ENCODE measurements around the gene ANTXR1.

ANTXR1 gene

DNA sequence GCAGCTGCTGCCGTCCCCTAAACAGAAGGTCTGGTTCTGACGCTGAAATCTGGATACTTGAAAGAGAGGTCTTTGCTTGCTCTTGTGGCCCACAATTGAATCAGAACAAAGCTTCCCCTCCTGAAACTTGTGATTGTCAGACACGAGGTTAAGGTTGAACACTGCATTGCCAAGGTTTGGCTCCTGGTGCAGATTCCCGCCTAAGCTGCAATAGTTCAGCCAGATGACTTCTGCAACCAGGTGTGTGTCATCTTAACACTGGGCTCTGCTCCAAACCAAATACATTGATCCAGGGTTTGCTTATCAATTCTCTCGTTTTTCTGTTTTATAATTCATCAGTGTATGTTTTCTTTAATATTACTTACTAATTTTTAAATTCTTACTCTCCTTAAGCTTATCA lies 23.9 kb upstream of the ANTXR1 start:
- POLR2A ChIA-PET: no interaction called here
- no peaks in the 10 kb centered on the region for H3K4me1 ChIP-seq (ENCODE audit: control extremely low read depth in 1 of 4, control insufficient read depth in 4 of 4, insufficient read depth in 4 of 4, low read length in 3 of 4)
- CTCF ChIA-PET: interaction anchor here (0.7 to 1.4 kb wide), 2 partner anchors 12 to 13 kb away, joined by 3 read pairs; no protein-coding TSS in a partner anchor
- peaks cover 0 to 5% (median 0%) of the 10 kb centered on the region in 5 experiments for H3K27me3 ChIP-seq (replicated peaks in 2 of 5; ENCODE audit: control insufficient read depth in 4 of 5, insufficient read depth in 5 of 5, low read length in 4 of 5)
- H3K4me3 ChIP-seq (ENCODE audit: control insufficient read depth in 1 of 7, extremely low read depth in 1 of 7, insufficient read depth in 4 of 7, low read depth in 2 of 7, low read length in 6 of 7): no peak overlapping the region
- H3K27ac ChIP-seq (ENCODE audit: insufficient read depth in 1 of 2, low read depth in 1 of 2, low read length in 2 of 2, poor library complexity in 1 of 2, severe bottlenecking in 2 of 2): no peak overlapping the region
- WGBS (ENCODE audit: insufficient coverage): 64% methylated on average over 4 of the region's 5 CpGs
- H3K9me3 ChIP-seq (ENCODE audit: control extremely low read depth in 1 of 5, control insufficient read depth in 4 of 5, insufficient read depth in 2 of 5, low read depth in 1 of 5, low read length in 4 of 5): no peaks in the 10 kb centered on the region
- H3K36me3 ChIP-seq (ENCODE audit: control insufficient read depth in 4 of 4, insufficient read depth in 4 of 4, low read length in 3 of 4): no peaks in the 10 kb centered on the region
- DNase-seq: no peak

DNA sequence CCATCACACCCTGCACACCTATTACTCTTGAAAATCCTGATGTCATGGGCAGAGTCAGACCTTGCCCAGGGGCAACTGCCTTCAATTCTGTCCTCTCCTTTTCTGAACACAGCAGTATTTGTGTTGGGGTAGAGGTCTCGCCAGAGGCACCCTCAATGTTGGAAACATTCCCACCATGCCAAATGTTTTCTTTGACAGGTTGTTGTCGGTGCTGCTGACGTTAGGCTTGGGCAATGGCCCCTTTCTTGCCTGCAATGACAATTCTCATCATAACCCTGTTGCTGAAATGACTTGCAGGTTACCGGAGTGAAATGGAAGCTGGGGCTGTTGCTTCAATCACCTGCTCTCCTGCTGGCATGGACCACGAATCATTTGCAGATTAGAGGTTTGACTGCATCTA lies 20.6 kb upstream of the ANTXR1 start:
- no peak overlapping the region for H3K4me3 ChIP-seq (ENCODE audit: control insufficient read depth in 1 of 7, extremely low read depth in 1 of 7, insufficient read depth in 4 of 7, low read depth in 2 of 7, low read length in 6 of 7)
- no peak for DNase-seq
- H3K27ac ChIP-seq (ENCODE audit: insufficient read depth in 1 of 2, low read depth in 1 of 2, low read length in 2 of 2, poor library complexity in 1 of 2, severe bottlenecking in 2 of 2): no peak overlapping the region
- POLR2A ChIA-PET: interaction anchor here (1.0 kb wide), 1 partner anchor 19 kb away, joined by 3 read pairs; no protein-coding TSS in a partner anchor
- H3K4me1 ChIP-seq (ENCODE audit: control extremely low read depth in 1 of 4, control insufficient read depth in 4 of 4, insufficient read depth in 4 of 4, low read length in 3 of 4): no peaks in the 10 kb centered on the region
- CTCF ChIA-PET: no interaction called here
- peaks cover 0 to 12% (median 0%) of the 10 kb centered on the region in 5 experiments for H3K27me3 ChIP-seq (replicated peaks in 2 of 5; ENCODE audit: control insufficient read depth in 4 of 5, insufficient read depth in 5 of 5, low read length in 4 of 5)
- 100% methylated on average over 4 of the region's 5 CpGs for WGBS (ENCODE audit: insufficient coverage)
- H3K36me3 ChIP-seq (ENCODE audit: control insufficient read depth in 4 of 4, insufficient read depth in 4 of 4, low read length in 3 of 4): no peaks in the 10 kb centered on the region
- H3K9me3 ChIP-seq (ENCODE audit: control extremely low read depth in 1 of 5, control insufficient read depth in 4 of 5, insufficient read depth in 2 of 5, low read depth in 1 of 5, low read length in 4 of 5): no peaks in the 10 kb centered on the region

DNA sequence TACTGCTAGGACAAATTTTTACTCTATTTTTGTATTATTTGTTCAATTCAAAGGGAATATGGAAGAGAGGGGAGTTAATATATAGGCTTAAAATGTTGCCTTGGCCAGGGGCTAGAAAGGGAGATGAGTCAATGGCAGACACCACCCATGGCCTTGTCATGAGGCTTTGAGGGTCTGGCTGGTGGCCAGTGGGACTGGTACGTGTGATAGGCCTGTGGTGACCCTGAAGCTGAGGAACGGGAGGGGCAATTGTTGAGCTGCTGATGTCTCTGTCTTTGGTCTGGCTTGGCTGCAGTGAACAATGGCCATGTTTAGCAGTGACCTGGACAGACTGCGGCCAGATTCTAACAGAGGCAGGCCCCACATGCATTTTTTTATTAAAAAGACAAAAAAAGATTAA lies 20.0 kb upstream of the ANTXR1 start:
- Histone ChIP-seq H3K9me3 (ENCODE audit: control extremely low read depth in 1 of 5, control insufficient read depth in 4 of 5, insufficient read depth in 2 of 5, low read depth in 1 of 5, low read length in 4 of 5) (no peaks in the 10 kb centered on the region), H3K27me3 (replicated peaks in 2 of 5; ENCODE audit: control insufficient read depth in 4 of 5, insufficient read depth in 5 of 5, low read length in 4 of 5) (peaks cover 0 to 12% (median 0%) of the 10 kb centered on the region in 5 experiments), H3K4me3 (ENCODE audit: control insufficient read depth in 1 of 7, extremely low read depth in 1 of 7, insufficient read depth in 4 of 7, low read depth in 2 of 7, low read length in 6 of 7) (no peak overlapping the region), H3K36me3 (ENCODE audit: control insufficient read depth in 4 of 4, insufficient read depth in 4 of 4, low read length in 3 of 4) (no peaks in the 10 kb centered on the region), H3K4me1 (ENCODE audit: control extremely low read depth in 1 of 4, control insufficient read depth in 4 of 4, insufficient read depth in 4 of 4, low read length in 3 of 4) (no peaks in the 10 kb centered on the region), H3K27ac (ENCODE audit: insufficient read depth in 1 of 2, low read depth in 1 of 2, low read length in 2 of 2, poor library complexity in 1 of 2, severe bottlenecking in 2 of 2) (no peak overlapping the region)
- no peak for DNase-seq
- POLR2A ChIA-PET: no interaction called here
- CTCF ChIA-PET: interaction anchor here (1.0 kb wide), 1 partner anchor 22 kb away, joined by 3 read pairs; no protein-coding TSS in a partner anchor
- WGBS (ENCODE audit: insufficient coverage): 80% methylated on average over 2 of the region's 3 CpGs

DNA sequence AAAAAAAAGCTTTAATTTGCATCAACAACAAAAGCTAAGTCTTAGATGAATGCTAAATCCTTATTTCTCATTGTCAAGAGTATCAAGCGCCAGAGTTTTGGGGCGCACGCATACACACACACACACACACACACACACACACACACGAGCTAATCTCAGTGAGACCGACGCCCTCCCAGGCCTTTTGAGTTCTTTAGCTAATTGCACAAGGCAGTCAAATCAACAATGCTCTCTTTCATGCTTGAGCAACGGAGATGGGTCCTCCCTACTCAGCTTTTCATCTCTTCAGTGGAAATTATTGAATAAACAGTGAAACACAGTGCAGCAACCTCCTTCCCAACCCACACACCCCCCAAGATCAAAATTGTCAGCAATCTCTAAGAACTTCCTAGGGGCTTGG lies 19.3 kb upstream of the ANTXR1 start:
- CTCF ChIA-PET: interaction anchor here (1.0 to 1.5 kb wide), 2 partner anchors 9 to 21 kb away, joined by 3 read pairs; no protein-coding TSS in a partner anchor
- no peaks in the 10 kb centered on the region for H3K36me3 ChIP-seq (ENCODE audit: control insufficient read depth in 4 of 4, insufficient read depth in 4 of 4, low read length in 3 of 4)
- H3K4me1 ChIP-seq (ENCODE audit: control extremely low read depth in 1 of 4, control insufficient read depth in 4 of 4, insufficient read depth in 4 of 4, low read length in 3 of 4): no peaks in the 10 kb centered on the region
- no peak overlapping the region for H3K27ac ChIP-seq (ENCODE audit: insufficient read depth in 1 of 2, low read depth in 1 of 2, low read length in 2 of 2, poor library complexity in 1 of 2, severe bottlenecking in 2 of 2)
- peaks cover 0 to 12% (median 0%) of the 10 kb centered on the region in 5 experiments for H3K27me3 ChIP-seq (replicated peaks in 2 of 5; ENCODE audit: control insufficient read depth in 4 of 5, insufficient read depth in 5 of 5, low read length in 4 of 5)
- 99% methylated on average over 7 of the region's 7 CpGs for WGBS (ENCODE audit: insufficient coverage)
- POLR2A ChIA-PET: no interaction called here
- no peak for DNase-seq
- no peak overlapping the region for H3K4me3 ChIP-seq (ENCODE audit: control insufficient read depth in 1 of 7, extremely low read depth in 1 of 7, insufficient read depth in 4 of 7, low read depth in 2 of 7, low read length in 6 of 7)
- no peaks in the 10 kb centered on the region for H3K9me3 ChIP-seq (ENCODE audit: control extremely low read depth in 1 of 5, control insufficient read depth in 4 of 5, insufficient read depth in 2 of 5, low read depth in 1 of 5, low read length in 4 of 5)

DNA sequence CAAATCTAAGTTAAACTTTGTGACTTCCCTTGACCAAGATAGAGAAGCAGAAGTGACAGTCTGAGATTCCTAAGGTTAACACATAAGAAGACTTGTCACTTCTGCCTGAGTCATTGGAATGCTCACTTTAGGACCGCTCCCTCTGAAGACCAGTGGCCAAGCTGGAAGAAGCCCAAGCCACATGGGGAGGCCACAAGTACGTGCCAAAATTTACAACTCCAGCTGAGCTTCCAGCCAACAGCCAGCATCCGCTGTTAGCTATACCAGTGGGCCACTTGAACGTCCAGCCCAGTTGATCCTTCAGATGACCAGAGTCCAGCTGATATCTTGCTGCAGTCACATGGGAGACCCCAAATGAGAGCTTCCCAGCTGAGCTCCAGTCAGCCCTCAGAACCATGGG lies 18.1 kb upstream of the ANTXR1 start:
- Histone ChIP-seq H3K9me3 (ENCODE audit: control extremely low read depth in 1 of 5, control insufficient read depth in 4 of 5, insufficient read depth in 2 of 5, low read depth in 1 of 5, low read length in 4 of 5) (no peaks in the 10 kb centered on the region), H3K27me3 (replicated peaks in 2 of 5; ENCODE audit: control insufficient read depth in 4 of 5, insufficient read depth in 5 of 5, low read length in 4 of 5) (peaks cover 0 to 8% (median 0%) of the 10 kb centered on the region in 5 experiments), H3K4me1 (ENCODE audit: control extremely low read depth in 1 of 4, control insufficient read depth in 4 of 4, insufficient read depth in 4 of 4, low read length in 3 of 4) (no peaks in the 10 kb centered on the region), H3K4me3 (ENCODE audit: control insufficient read depth in 1 of 7, extremely low read depth in 1 of 7, insufficient read depth in 4 of 7, low read depth in 2 of 7, low read length in 6 of 7) (no peak overlapping the region), H3K27ac (ENCODE audit: insufficient read depth in 1 of 2, low read depth in 1 of 2, low read length in 2 of 2, poor library complexity in 1 of 2, severe bottlenecking in 2 of 2) (no peak overlapping the region), H3K36me3 (ENCODE audit: control insufficient read depth in 4 of 4, insufficient read depth in 4 of 4, low read length in 3 of 4) (no peaks in the 10 kb centered on the region)
- POLR2A ChIA-PET: no interaction called here
- no peak for DNase-seq
- CTCF ChIA-PET: interaction anchor here (1.5 kb wide), 1 partner anchor 8 kb away, joined by 3 read pairs; no protein-coding TSS in a partner anchor
- 81% methylated on average over 4 of the region's 4 CpGs for WGBS (ENCODE audit: insufficient coverage)

DNA sequence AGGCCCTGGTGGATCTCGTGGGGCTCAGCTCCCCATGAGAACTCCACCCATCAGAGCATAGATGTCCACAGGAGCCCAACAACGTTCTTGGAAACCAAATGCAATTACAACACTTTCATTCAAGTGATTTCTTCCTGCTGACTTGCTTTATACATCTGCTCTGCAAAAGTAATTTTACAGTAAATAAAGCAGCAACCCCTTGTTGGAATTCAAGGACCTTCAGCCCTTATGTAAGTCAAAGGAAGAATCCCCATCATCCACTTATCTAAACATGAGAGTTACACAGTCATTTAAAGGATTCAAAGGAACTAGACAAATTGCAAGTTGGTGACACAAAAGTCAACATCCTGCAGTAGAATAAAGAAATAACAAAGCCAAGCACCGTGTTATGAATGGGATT lies 17.1 kb upstream of the ANTXR1 start:
- no peaks in the 10 kb centered on the region for H3K36me3 ChIP-seq (ENCODE audit: control insufficient read depth in 4 of 4, insufficient read depth in 4 of 4, low read length in 3 of 4)
- WGBS (ENCODE audit: insufficient coverage): 65% methylated on average over 2 of the region's 3 CpGs
- H3K27me3 ChIP-seq (replicated peaks in 2 of 5; ENCODE audit: control insufficient read depth in 4 of 5, insufficient read depth in 5 of 5, low read length in 4 of 5): peaks cover 0 to 8% (median 0%) of the 10 kb centered on the region in 5 experiments
- DNase-seq: no peak
- no peaks in the 10 kb centered on the region for H3K4me1 ChIP-seq (ENCODE audit: control extremely low read depth in 1 of 4, control insufficient read depth in 4 of 4, insufficient read depth in 4 of 4, low read length in 3 of 4)
- ChIA-PET POLR2A (no interaction called here), CTCF (interaction anchor here (0.6 to 0.8 kb wide), 2 partner anchors 152 to 191 kb away, joined by 4 to 6 read pairs; no protein-coding TSS in a partner anchor)
- peaks cover 0 to 3% (median 0%) of the 10 kb centered on the region in 5 experiments for H3K9me3 ChIP-seq (ENCODE audit: control extremely low read depth in 1 of 5, control insufficient read depth in 4 of 5, insufficient read depth in 2 of 5, low read depth in 1 of 5, low read length in 4 of 5)
- no peak overlapping the region for H3K4me3 ChIP-seq (ENCODE audit: control insufficient read depth in 1 of 7, extremely low read depth in 1 of 7, insufficient read depth in 4 of 7, low read depth in 2 of 7, low read length in 6 of 7)
- H3K27ac ChIP-seq (ENCODE audit: insufficient read depth in 1 of 2, low read depth in 1 of 2, low read length in 2 of 2, poor library complexity in 1 of 2, severe bottlenecking in 2 of 2): no peak overlapping the region

DNA sequence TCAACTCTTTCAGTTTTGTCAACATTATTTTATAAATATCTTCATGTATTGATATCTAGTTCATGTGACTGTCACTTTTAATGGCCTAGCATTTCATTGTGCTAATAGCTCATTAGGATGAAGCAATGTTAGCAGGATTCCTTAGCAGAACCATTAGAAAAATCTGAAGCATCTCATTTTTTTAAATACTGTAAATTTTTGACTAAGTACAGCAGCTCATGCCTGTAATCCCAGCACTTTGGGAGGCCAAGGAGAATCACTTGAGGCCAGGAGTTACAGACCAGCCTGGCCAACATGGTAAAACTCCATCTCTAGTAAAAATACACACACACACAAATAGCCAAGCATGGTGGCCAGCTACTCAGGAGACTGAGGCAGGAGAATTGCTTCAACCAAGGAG lies 15.6 kb upstream of the ANTXR1 start:
- peaks cover 0 to 12% (median 3%) of the 10 kb centered on the region in 5 experiments for H3K9me3 ChIP-seq (ENCODE audit: control extremely low read depth in 1 of 5, control insufficient read depth in 4 of 5, insufficient read depth in 2 of 5, low read depth in 1 of 5, low read length in 4 of 5)
- no peak for DNase-seq
- ChIA-PET CTCF (interaction anchor here (1.6 kb wide), 1 partner anchor 15 kb away, joined by 4 read pairs; the partner anchor contains the start of gene ANTXR1), POLR2A (no interaction called here)
- no peaks in the 10 kb centered on the region for H3K4me1 ChIP-seq (ENCODE audit: control extremely low read depth in 1 of 4, control insufficient read depth in 4 of 4, insufficient read depth in 4 of 4, low read length in 3 of 4)
- H3K27ac ChIP-seq (ENCODE audit: insufficient read depth in 1 of 2, low read depth in 1 of 2, low read length in 2 of 2, poor library complexity in 1 of 2, severe bottlenecking in 2 of 2): no peak overlapping the region
- no peak overlapping the region for H3K4me3 ChIP-seq (ENCODE audit: control insufficient read depth in 1 of 7, extremely low read depth in 1 of 7, insufficient read depth in 4 of 7, low read depth in 2 of 7, low read length in 6 of 7)
- peaks cover 0 to 8% (median 0%) of the 10 kb centered on the region in 5 experiments for H3K27me3 ChIP-seq (replicated peaks in 2 of 5; ENCODE audit: control insufficient read depth in 4 of 5, insufficient read depth in 5 of 5, low read length in 4 of 5)
- H3K36me3 ChIP-seq (ENCODE audit: control insufficient read depth in 4 of 4, insufficient read depth in 4 of 4, low read length in 3 of 4): no peaks in the 10 kb centered on the region

All from common myeloid progenitor, CD34-positive (primary cell).